RWPE1 (cell line): ENCODE results near the gene GNB3.

Source experiments
- CTCF ChIA-PET: fragments of 350-600 bp; sonication (Branson Sonifier 250); formaldehyde crosslinking; extraction: SDS; loops from one replicate; lab custom pipeline; 2021; lab: Yijun Ruan, JAX
- POLR2A ChIA-PET: fragments of 400-600 bp; formaldehyde crosslinking; extraction: SDS; loops from one replicate; lab custom pipeline; 2020; ENCODE audit warnings: antibody characterized with exemption; ENCODE audit not compliant: low non-redundant PET; lab: Yijun Ruan, JAX
- DNase-seq: peaks from one replicate; pipeline ENCODE4 v3.0.0; 2012; ENCODE audit warnings: low spot score
- H3K27ac ChIP-seq: fragments of 450-650 bp; 2 replicates; pipeline ENCODE4 v1.5.1; 2017
- TF ChIP-seq, protein P1 (sequence below): fragments of 450-650 bp; conservative IDR thresholded peaks from 2 replicates; pipeline ENCODE4 v1.5.1; 2017; ENCODE audit warnings: low read depth, mild to moderate bottlenecking

GNB3 gene

DNA sequence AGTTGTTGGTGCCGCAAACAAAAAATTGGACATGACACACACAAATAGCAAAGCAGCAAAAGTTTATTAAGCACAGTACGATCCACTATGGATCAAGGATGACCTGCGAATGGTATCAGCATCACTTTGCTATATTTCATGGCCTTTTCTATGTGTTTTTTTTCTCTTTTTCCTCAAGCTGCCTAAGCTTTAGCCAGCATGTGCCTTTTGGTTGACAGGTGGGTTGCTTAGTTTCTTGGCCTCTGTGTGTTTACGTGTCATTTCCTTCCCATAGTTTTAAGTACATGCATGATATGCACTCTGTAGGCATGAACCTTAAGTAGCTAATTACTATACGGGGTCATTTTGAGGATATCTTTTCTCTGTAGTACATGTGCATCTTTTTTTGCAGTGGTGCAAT, 41.6 kb upstream of the GNB3 start:
- TF ChIP-seq, protein P1, sequence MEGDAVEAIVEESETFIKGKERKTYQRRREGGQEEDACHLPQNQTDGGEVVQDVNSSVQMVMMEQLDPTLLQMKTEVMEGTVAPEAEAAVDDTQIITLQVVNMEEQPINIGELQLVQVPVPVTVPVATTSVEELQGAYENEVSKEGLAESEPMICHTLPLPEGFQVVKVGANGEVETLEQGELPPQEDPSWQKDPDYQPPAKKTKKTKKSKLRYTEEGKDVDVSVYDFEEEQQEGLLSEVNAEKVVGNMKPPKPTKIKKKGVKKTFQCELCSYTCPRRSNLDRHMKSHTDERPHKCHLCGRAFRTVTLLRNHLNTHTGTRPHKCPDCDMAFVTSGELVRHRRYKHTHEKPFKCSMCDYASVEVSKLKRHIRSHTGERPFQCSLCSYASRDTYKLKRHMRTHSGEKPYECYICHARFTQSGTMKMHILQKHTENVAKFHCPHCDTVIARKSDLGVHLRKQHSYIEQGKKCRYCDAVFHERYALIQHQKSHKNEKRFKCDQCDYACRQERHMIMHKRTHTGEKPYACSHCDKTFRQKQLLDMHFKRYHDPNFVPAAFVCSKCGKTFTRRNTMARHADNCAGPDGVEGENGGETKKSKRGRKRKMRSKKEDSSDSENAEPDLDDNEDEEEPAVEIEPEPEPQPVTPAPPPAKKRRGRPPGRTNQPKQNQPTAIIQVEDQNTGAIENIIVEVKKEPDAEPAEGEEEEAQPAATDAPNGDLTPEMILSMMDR = no peak
- POLR2A ChIA-PET = no interaction called here
- no peak overlapping the region for H3K27ac ChIP-seq
- CTCF ChIA-PET = interaction anchor here (1.1 kb wide), 1 partner anchor 33 kb away, joined by 3 read pairs; the partner anchor contains the start of gene PTMS
- DNase-seq = no peak

DNA sequence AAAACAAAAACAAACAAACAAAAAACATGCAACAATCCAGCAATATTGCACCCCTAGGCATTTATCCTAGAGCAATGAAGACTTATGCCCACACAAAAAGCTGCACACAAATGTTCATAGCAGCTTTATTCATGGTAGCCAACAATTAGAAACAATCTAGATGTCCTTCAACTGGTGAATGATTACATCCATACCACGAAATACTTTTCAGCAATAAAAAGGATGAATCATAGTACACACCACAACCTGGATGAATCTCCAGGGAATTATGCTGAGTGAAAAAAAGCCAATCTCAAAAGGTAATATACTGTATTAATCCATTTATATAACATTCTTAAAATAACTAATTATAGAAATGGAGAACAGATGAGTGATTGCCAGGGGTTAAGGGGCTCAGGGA, 33.6 kb upstream of the GNB3 start:
- no peak overlapping the region for H3K27ac ChIP-seq
- no peak for DNase-seq
- TF ChIP-seq, protein P1 = no peak
- ChIA-PET POLR2A (no interaction called here), CTCF (interaction anchor here (0.6 kb wide), 1 partner anchor 18 kb away, joined by 3 read pairs; no protein-coding TSS in a partner anchor)

DNA sequence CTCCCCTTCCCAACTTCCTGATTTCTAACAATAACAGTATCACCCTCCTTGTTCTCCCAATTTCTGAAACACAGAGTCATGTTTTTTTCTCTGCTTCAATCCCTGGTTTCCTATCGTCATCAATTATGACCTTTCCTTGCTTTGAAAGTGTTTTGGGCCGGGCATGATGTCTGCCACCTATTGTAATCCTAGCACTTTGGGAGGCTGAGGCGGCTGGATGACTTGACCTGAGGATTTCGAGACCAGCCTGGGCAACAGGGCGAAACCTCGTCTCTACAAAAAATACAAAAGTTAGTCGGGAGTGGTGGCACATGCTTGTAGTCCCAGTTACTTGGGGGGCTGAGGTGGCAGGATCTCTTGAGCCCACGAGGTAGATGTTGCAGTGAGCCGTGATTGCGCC, 31.7 kb upstream of the GNB3 start:
- H3K27ac ChIP-seq = no peak overlapping the region
- ChIA-PET POLR2A (no interaction called here), CTCF (no interaction called here)
- no peak for DNase-seq
- TF ChIP-seq, protein P1 = no peak

DNA sequence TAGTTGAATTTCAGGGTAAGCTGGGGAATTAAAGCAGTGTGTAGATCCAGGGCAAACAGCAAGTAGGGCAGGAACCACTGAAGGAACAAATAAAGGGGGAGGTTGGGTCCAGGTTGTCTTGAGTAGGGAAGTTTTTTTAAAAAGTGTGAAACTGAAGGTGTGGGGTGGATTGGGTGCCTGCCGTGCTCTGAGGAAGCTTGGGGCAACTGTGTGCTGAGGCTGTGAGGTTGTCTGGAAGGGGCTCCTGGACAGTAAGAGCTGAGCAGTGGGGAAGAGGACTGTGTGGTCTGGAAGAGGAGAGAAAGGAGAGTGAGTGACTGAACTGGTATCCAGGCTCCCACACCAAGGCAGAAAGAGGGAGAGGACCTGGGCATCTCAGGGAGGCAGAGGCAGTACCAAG, 30.0 kb upstream of the GNB3 start:
- POLR2A ChIA-PET = no interaction called here
- H3K27ac ChIP-seq = no peak overlapping the region
- no peak for DNase-seq
- CTCF ChIA-PET = interaction anchor here (0.6 kb wide), 2 partner anchors 18 to 176 kb away, joined by 3 read pairs; no protein-coding TSS in a partner anchor
- TF ChIP-seq, protein P1 = no peak

DNA sequence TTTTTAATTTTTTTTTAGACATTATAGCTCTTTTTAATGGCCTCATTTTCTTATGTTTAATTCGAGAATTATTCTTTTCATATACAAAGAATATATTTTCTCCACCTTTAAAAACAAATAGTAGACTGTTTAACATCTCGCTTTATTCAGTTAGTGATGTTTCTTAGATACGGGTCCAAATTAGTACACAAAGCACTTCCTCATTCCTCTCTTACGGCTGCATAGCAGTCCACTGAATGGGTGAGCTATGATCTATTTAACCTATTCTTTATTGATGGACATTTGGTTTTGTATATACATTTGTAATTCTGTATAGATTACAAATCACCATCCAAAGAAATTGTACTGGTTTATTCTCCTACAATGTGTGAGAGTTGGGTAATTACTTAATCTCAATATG, 27.4 kb upstream of the GNB3 start:
- TF ChIP-seq, protein P1 = no peak
- DNase-seq = no peak
- H3K27ac ChIP-seq = no peak overlapping the region
- CTCF ChIA-PET = interaction anchor here (0.5 to 0.7 kb wide), 4 partner anchors 10 to 542 kb away, joined by 3 to 4 read pairs (median 3); no protein-coding TSS in a partner anchor
- POLR2A ChIA-PET = interaction anchor here (0.6 kb wide), 1 partner anchor 41 kb away, joined by 3 read pairs; no protein-coding TSS in a partner anchor

DNA sequence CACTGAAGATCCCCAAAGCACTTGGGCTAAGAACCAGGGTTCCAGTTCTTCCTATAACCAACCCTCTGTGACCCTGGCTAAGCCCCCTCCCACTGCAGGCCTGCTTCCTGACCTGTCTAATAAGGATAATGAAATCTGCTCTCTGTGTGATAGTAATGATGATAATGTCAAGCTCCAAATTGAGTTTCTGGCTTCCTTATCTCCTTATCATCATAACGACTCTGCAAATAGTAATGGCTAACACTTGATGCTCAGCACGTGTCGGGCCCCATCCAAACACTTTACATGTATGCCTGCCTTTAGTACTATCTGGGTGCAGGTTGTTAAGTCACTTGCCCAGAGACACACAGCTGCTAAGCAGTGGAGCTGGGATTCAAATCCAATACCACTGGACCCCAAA, 24.1 kb upstream of the GNB3 start:
- CTCF ChIA-PET = interaction anchor here (0.6 kb wide), 1 partner anchor 16 kb away, joined by 3 read pairs; no protein-coding TSS in a partner anchor
- POLR2A ChIA-PET = no interaction called here
- TF ChIP-seq, protein P1 = no peak
- no peak overlapping the region for H3K27ac ChIP-seq
- no peak for DNase-seq
